T47D (cell line): Measurements from ENCODE around the gene USP17L29.
A peak's percentile ranks its signal among the peaks of the same experiment; 100 is the strongest.
"Not testable (repeated sequence)": the region's sequence is repeated elsewhere in the genome, so short reads cannot be mapped to it uniquely, and the experiment has no call there.

Experiments used
- DNase-seq, 2 experiments: peaks; one replicate each; pipeline versions ENCODE4 v3.0.0 to v3.0.0-alpha.2; 2011 to 2012; ENCODE audit warnings: low read depth in 1 of 2, low spot score in 1 of 2
- JUND ChIP-seq: IDR thresholded peaks from 2 replicates; pipeline ENCODE4 v1.6.1; 2012; ENCODE audit warnings: low read depth
- in situ Hi-C: cut with HindIII; loops from 2 replicates; pipeline ENCODE4 v1.10.0; 2016; ENCODE audit warnings: low sequenced_read_pairs, low pct_unique_long_range_greater_than_20kb

USP17L29 gene, protein sequence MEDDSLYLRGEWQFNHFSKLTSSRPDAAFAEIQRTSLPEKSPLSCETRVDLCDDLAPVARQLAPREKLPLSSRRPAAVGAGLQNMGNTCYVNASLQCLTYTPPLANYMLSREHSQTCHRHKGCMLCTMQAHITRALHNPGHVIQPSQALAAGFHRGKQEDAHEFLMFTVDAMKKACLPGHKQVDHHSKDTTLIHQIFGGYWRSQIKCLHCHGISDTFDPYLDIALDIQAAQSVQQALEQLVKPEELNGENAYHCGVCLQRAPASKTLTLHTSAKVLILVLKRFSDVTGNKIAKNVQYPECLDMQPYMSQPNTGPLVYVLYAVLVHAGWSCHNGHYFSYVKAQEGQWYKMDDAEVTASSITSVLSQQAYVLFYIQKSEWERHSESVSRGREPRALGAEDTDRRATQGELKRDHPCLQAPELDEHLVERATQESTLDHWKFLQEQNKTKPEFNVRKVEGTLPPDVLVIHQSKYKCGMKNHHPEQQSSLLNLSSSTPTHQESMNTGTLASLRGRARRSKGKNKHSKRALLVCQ

DNA sequence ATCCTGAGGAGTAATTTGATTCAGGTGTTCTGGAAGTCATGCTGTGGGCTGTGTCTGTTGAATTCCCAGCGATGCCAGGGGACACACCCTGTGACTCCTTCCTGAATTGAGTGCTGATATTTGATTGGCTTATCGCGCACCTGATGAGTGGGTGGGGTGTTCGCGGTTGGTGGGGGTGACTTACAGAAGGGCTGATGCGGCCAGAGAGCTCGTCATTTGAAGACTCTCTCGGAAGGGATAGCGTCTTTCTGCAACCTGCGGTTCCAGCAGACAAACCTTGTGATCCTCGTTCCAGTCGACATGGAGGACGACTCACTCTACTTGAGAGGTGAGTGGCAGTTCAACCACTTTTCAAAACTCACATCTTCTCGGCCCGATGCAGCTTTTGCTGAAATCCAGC, at the start of gene USP17L29:
USP17L29 (plus strand) TSS at position 301 of the 400 bp plus-strand sequence; CDS start at position 301, 0 bp downstream.
- DNase-seq, in situ Hi-C loops: not testable (repeated sequence)

GRCh38 chr4:9324191-9324590, 29.2 kb upstream of the USP17L29 start:
- in situ Hi-C loops, DNase-seq: not testable (repeated sequence)

GRCh38 chr4:9324865-9325264, 28.6 kb upstream of the USP17L29 start, which contains the start of gene USP17L24:
TSS of gene USP17L24 (plus strand) at chr4:9325165. CDS start at chr4:9325165, 0 bp downstream.
- in situ Hi-C loops, DNase-seq: not testable (repeated sequence)

- DNase-seq, in situ Hi-C loops: not testable (repeated sequence)
These were observed 23.8 kb upstream of the USP17L29 start, which contains the start of gene USP17L25 for GRCh38 chr4:9329611-9330010. TSS of gene USP17L25 (plus strand) at chr4:9329911. CDS start at chr4:9329911, 0 bp downstream.

DNA sequence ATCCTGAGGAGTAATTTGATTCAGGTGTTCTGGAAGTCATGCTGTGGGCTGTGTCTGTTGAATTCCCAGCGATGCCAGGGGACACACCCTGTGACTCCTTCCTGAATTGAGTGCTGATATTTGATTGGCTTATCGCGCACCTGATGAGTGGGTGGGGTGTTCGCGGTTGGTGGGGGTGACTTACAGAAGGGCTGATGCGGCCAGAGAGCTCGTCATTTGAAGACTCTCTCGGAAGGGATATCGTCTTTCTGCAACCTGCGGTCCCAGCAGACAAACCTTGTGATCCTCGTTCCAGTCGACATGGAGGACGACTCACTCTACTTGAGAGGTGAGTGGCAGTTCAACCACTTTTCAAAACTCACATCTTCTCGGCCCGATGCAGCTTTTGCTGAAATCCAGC, 19.1 kb upstream of the USP17L29 start, which contains the start of gene USP17L26:
USP17L26 (plus strand) TSS at position 301 of the 400 bp plus-strand sequence; CDS start at position 301, 0 bp downstream.
- in situ Hi-C loops, DNase-seq: not testable (repeated sequence)

GRCh38 chr4:9339103-9339502, 14.3 kb upstream of the USP17L29 start, which contains the start of gene USP17L5:
TSS of gene USP17L5 (plus strand) at chr4:9339403. CDS start at chr4:9339403, 0 bp downstream.
- in situ Hi-C loops, DNase-seq: not testable (repeated sequence)

DNA sequence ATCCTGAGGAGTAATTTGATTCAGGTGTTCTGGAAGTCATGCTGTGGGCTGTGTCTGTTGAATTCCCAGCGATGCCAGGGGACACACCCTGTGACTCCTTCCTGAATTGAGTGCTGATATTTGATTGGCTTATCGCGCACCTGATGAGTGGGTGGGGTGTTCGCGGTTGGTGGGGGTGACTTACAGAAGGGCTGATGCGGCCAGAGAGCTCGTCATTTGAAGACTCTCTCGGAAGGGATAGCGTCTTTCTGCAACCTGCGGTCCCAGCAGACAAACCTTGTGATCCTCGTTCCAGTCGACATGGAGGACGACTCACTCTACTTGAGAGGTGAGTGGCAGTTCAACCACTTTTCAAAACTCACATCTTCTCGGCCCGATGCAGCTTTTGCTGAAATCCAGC, 9.6 kb upstream of the USP17L29 start, which contains the start of gene USP17L27:
USP17L27 (plus strand) TSS at position 301 of the 400 bp plus-strand sequence; CDS start at position 301, 0 bp downstream.
- in situ Hi-C loops, DNase-seq: not testable (repeated sequence)

DNA sequence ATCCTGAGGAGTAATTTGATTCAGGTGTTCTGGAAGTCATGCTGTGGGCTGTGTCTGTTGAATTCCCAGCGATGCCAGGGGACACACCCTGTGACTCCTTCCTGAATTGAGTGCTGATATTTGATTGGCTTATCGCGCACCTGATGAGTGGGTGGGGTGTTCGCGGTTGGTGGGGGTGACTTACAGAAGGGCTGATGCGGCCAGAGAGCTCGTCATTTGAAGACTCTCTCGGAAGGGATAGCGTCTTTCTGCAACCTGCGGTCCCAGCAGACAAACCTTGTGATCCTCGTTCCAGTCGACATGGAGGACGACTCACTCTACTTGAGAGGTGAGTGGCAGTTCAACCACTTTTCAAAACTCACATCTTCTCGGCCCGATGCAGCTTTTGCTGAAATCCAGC, 4.8 kb upstream of the USP17L29 start, which contains the start of gene USP17L28:
USP17L28 (plus strand) TSS at position 301 of the 400 bp plus-strand sequence; CDS start at position 301, 0 bp downstream.
- DNase-seq, in situ Hi-C loops: not testable (repeated sequence)

GRCh38 chr4:9350866-9351265, 2.6 kb upstream of the USP17L29 start:
- in situ Hi-C loops, DNase-seq: not testable (repeated sequence)

GRCh38 chr4:9362829-9363228, 9.4 kb downstream of the USP17L29 start, which contains the start of gene USP17L30:
TSS of gene USP17L30 (plus strand) at chr4:9363129. CDS start at chr4:9363129, 0 bp downstream.
- in situ Hi-C loops: not testable (repeated sequence)

DNA sequence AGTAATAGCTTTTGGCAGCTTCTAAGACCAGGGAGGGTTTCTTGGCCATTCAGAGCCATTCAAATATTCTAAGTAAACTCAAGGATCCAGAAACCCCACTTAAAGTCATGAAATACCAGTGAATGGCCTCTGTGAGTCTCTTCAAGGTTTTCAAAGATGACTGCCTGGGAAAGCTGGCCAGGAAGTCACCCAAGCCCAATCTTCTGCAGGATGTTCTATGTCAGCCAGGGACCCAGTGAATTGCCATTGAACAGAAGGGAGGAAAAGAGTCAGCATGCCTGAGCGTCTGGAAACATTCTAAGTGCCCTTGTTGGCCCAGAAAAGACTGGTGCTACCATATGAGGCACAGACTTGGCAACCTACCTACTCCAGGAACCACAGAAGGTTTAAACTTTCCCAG, 26.4 kb downstream of the USP17L29 start:
- in situ Hi-C loops, DNase-seq: not testable (repeated sequence)

More at GRCh38 chr4:9362829-9363228, 9.4 kb downstream of the USP17L29 start, which contains the start of gene USP17L30:
- not testable (repeated sequence) for DNase-seq

DNA sequence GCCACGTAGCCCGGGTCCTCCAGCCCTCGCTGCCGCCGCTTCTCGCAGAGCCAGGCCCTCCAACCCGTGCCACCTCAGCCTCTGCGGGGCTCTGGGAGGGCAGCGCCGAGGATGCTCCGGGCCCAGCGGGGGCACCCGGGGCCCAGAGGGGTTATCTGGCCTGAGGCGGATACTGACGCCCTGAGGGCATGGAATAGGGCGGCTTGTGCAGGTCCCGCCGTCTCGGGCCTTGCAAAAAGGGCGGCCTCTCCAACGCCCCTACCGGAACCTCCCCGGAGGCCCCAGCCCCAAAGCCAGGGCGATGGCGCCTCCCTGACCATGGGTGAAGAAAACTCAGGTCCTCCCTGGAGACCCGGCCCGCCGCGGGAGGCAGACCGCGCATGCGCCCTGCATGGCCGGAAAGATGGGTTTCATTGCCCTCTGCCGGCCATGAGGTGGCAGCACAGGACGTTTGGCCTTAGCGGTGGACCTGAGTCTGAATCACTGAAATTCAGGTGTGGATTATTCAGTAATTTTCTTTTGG, 27.6 kb downstream of the USP17L29 start:
- in situ Hi-C loops: not testable (repeated sequence)
- DNase-seq: peak in 1 of 2 experiments; percentile 0

- in situ Hi-C loops: no loop called here
- TF ChIP-seq JUND: no peak
- DNase-seq: no peak
These were observed 30.7 kb downstream of the USP17L29 start for GRCh38 chr4:9384126-9384525.

DNA sequence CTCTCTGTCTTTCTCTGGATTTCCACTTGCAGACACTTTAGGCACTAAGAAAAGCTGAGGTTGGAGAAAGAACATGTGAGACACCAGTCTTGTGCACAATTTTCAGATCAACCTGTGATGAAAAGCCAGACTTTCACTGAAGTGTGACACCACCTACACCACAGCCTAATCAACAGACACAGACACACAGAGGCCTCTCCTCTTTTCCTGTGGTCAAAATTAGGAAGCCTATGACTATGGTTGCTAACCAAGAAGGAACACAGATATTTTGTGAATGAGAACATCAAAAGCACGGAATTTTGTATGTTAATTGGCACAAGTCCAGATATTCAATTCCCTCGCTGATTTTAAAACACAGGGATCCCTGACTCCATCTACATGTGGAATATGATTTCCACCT, 35.6 kb downstream of the USP17L29 start:
- in situ Hi-C loops, DNase-seq: not testable (repeated sequence)
